ENCODE measurements around the gene ZFYVE21.

- TF ChIP-seq CTCF (IDR thresholded peaks at IDR 0.05; ENCODE audit: low read depth, low read length, missing input control) (no peak), TAF1 (conservative IDR thresholded peaks at IDR 0.05) (no peak), HNF4G (IDR thresholded peaks at IDR 0.05) (no peak), JUND (IDR thresholded peaks at IDR 0.05) (no peak), MAX (IDR thresholded peaks at IDR 0.05) (no peak), YY1 (IDR thresholded peaks at IDR 0.05) (no peak), ATF3 (IDR thresholded peaks at IDR 0.05) (no peak), REST (IDR thresholded peaks at IDR 0.05) (no peak), SP1 (IDR thresholded peaks at IDR 0.05) (no peak), EGR1 (IDR thresholded peaks at IDR 0.05; ENCODE audit: low read depth in 2 of 2) (no peak), RAD21 (IDR thresholded peaks at IDR 0.05) (no peak), FOXA1 (IDR thresholded peaks at IDR 0.05) (no peak)
Observed at GRCh38 chr14:103762541-103762940, 46.9 kb downstream of the ZFYVE21 start.

Measured in liver (tissue), 3 donors.